SK-N-SH treated with all-trans-retinoic acid at 6 μM for 48 hours (cell line): Measurements from ENCODE around the gene ERN1.
"Not testable (repeated sequence)": the region's sequence is repeated elsewhere in the genome, so short reads cannot be mapped to it uniquely, and the experiment has no call there.

Experiments used
- ATAC-seq: fragments of 200-7000 bp; cut with Tn5 transposase; 3 replicates; pipeline ENCODE4 v1.9.1; 2020; ENCODE audit warnings: mild to moderate bottlenecking, moderate library complexity
- ARNTL ChIP-seq: fragments of 450-650 bp; formaldehyde crosslinking; IDR thresholded peaks from 2 replicates; pipeline ENCODE4 v1.5.0; 2020; ENCODE audit warnings: low read depth, mild to moderate bottlenecking, moderate library complexity, borderline replicate concordance
- BACH2 ChIP-seq: fragments of 250-450 bp; sonication (Bioruptor Pico); IDR thresholded peaks from 2 replicates; pipeline ENCODE4 v1.9.0; 2021; ENCODE audit warnings: mild to moderate bottlenecking, borderline replicate concordance
- CREB5 ChIP-seq: fragments of 250-450 bp; sonication (Bioruptor Pico); IDR thresholded peaks from 2 replicates; pipeline ENCODE4 v1.5.1; 2020; ENCODE audit warnings: low read depth, mild to moderate bottlenecking, moderate library complexity
- CSDC2 ChIP-seq: fragments of 250-450 bp; sonication (Bioruptor Pico); IDR thresholded peaks from 2 replicates; pipeline ENCODE4 v1.5.0; 2020; ENCODE audit warnings: mild to moderate bottlenecking, moderate library complexity
- ESRRG ChIP-seq: fragments of 250-450 bp; sonication (Bioruptor Pico); IDR thresholded peaks from 2 replicates; pipeline ENCODE4 v1.6.1; 2021; ENCODE audit warnings: mild to moderate bottlenecking
- GLIS3 ChIP-seq: fragments of 250-450 bp; sonication (Bioruptor Pico); IDR thresholded peaks from 2 replicates; pipeline ENCODE4 v1.5.0; 2020; ENCODE audit warnings: mild to moderate bottlenecking, moderate library complexity
- ISL1 ChIP-seq: fragments of 250-450 bp; sonication (Bioruptor Pico); IDR thresholded peaks from 2 replicates; pipeline ENCODE4 v2.1.2; 2022; ENCODE audit warnings: mild to moderate bottlenecking, moderate library complexity
- OSR1 ChIP-seq: fragments of 250-450 bp; sonication (Bioruptor Pico); IDR thresholded peaks from 2 replicates; pipeline ENCODE4 v1.8.0; 2022; ENCODE audit warnings: moderate library complexity, mild to moderate bottlenecking, inconsistent platforms
- PATZ1 ChIP-seq: fragments of 250-450 bp; sonication (Bioruptor Pico); IDR thresholded peaks from 2 replicates; pipeline ENCODE4 v1.8.0; 2020; ENCODE audit warnings: mild to moderate bottlenecking, moderate library complexity, borderline replicate concordance
- POU6F1 ChIP-seq: fragments of 250-450 bp; sonication (Bioruptor Pico); IDR thresholded peaks from 2 replicates; pipeline ENCODE4 v1.8.0; 2021; ENCODE audit warnings: low read depth, mild to moderate bottlenecking, moderate library complexity, borderline replicate concordance
- RARB ChIP-seq: fragments of 250-450 bp; sonication (Bioruptor Pico); IDR thresholded peaks from 2 replicates; pipeline ENCODE4 v1.8.0; 2021; ENCODE audit warnings: mild to moderate bottlenecking, moderate library complexity
- SNAI2 ChIP-seq: fragments of 250-450 bp; sonication (Bioruptor Pico); IDR thresholded peaks from 2 replicates; pipeline ENCODE4 v1.5.0; 2020; ENCODE audit warnings: mild to moderate bottlenecking, moderate library complexity
- TOX ChIP-seq: fragments of 250-450 bp; sonication (Bioruptor Pico); IDR thresholded peaks from 2 replicates; pipeline ENCODE4 v1.8.0; 2021; ENCODE audit warnings: mild to moderate bottlenecking, moderate library complexity, borderline replicate concordance
- TSHZ2 ChIP-seq: fragments of 250-450 bp; sonication (Bioruptor Pico); IDR thresholded peaks from 2 replicates; pipeline ENCODE4 v1.5.0; 2020; ENCODE audit warnings: mild to moderate bottlenecking, moderate library complexity
- ZC3H10 ChIP-seq: fragments of 250-450 bp; sonication (Bioruptor Pico); IDR thresholded peaks from 2 replicates; pipeline ENCODE4 v1.5.1; 2021; ENCODE audit warnings: mild to moderate bottlenecking, moderate library complexity
- ZFP3 ChIP-seq: fragments of 250-450 bp; sonication (Bioruptor Pico); IDR thresholded peaks from 2 replicates; pipeline ENCODE4 v1.5.0; 2020; ENCODE audit warnings: mild to moderate bottlenecking, moderate library complexity
- ZFP30 ChIP-seq: fragments of 450-650 bp; formaldehyde crosslinking; IDR thresholded peaks from 2 replicates; pipeline ENCODE4 v1.5.0; 2022; ENCODE audit warnings: mild to moderate bottlenecking, moderate library complexity
- ZNF565 ChIP-seq: fragments of 450-650 bp; formaldehyde crosslinking; conservative IDR thresholded peaks from 2 replicates; pipeline ENCODE4 v1.5.0; 2020; ENCODE audit warnings: low read depth, mild to moderate bottlenecking, moderate library complexity
- ZNF70 ChIP-seq: fragments of 450-650 bp; formaldehyde crosslinking; IDR thresholded peaks from 2 replicates; pipeline ENCODE4 v1.5.0; 2020; ENCODE audit warnings: mild to moderate bottlenecking, moderate library complexity
- ZNF8 ChIP-seq: fragments of 450-650 bp; formaldehyde crosslinking; IDR thresholded peaks from 2 replicates; pipeline ENCODE4 v1.5.0; 2020; ENCODE audit warnings: mild to moderate bottlenecking, moderate library complexity

Gene ERN1

GRCh38 chr17:64124609-64125008, 5.3 kb downstream of the ERN1 start:
- ATAC-seq = no peak
- TF ChIP-seq OSR1 (CRISPR knock-in tag) (no peak), ZFP3 (CRISPR knock-in tag) (no peak), CSDC2 (no peak), RARB (no peak), ZNF565 (CRISPR knock-in tag) (no peak)

GRCh38 chr17:64123114-64123513, 6.8 kb downstream of the ERN1 start:
- TF ChIP-seq RARB (no peak), ISL1 (CRISPR knock-in tag) (no peak), ZFP3 (CRISPR knock-in tag) (no peak)
- no peak for ATAC-seq

- not testable (repeated sequence) for ATAC-seq
Observed at GRCh38 chr17:64120972-64121786, 8.8 kb downstream of the ERN1 start.

GRCh38 chr17:64120159-64120810, 9.7 kb downstream of the ERN1 start:
- no peak for ATAC-seq
- no peak for TF ChIP-seq ISL1 (CRISPR knock-in tag)
- no peak for TF ChIP-seq BACH2 (CRISPR knock-in tag)
- TF ChIP-seq ZC3H10 (CRISPR knock-in tag) = no peak
- no peak for TF ChIP-seq OSR1 (CRISPR knock-in tag)
- no peak for TF ChIP-seq ZFP30 (CRISPR knock-in tag)
- no peak for TF ChIP-seq TSHZ2 (CRISPR knock-in tag)
- TF ChIP-seq CREB5 (CRISPR knock-in tag) = no peak
- TF ChIP-seq ARNTL (CRISPR knock-in tag) = no peak
- no peak for TF ChIP-seq GLIS3 (CRISPR knock-in tag)
- no peak for TF ChIP-seq SNAI2 (CRISPR knock-in tag)
- no peak for TF ChIP-seq PATZ1 (CRISPR knock-in tag)
- TF ChIP-seq CSDC2 = no peak
- no peak for TF ChIP-seq ZFP3 (CRISPR knock-in tag)

GRCh38 chr17:64117981-64118979, 11.7 kb downstream of the ERN1 start:
- no peak for ATAC-seq
- TF ChIP-seq ZNF8 (CRISPR knock-in tag) (no peak), ISL1 (CRISPR knock-in tag) (no peak), POU6F1 (CRISPR knock-in tag) (no peak), RARB (no peak), BACH2 (CRISPR knock-in tag) (no peak), TOX (CRISPR knock-in tag) (no peak), ARNTL (CRISPR knock-in tag) (no peak), CSDC2 (no peak), ESRRG (CRISPR knock-in tag) (no peak), GLIS3 (CRISPR knock-in tag) (no peak), ZNF70 (CRISPR knock-in tag) (no peak), PATZ1 (CRISPR knock-in tag) (no peak)
